ACHN (cell line): Measurements from ENCODE around the gene ABCA3.
A peak's percentile ranks its signal among the peaks of the same experiment; 100 is the strongest.

Source experiments
- DNase-seq: peaks from one replicate; pipeline ENCODE4 v3.0.0-alpha.2; 2015
- in situ Hi-C: cut with HindIII; loops from 2 replicates; pipeline ENCODE4 v1.10.0; 2017; ENCODE audit warnings: low sequenced_read_pairs, low pct_ligation_motif_present, low pct_unique_long_range_greater_than_20kb

Gene ABCA3

GRCh38 chr16:2232094-2232990 lies 108.2 kb downstream of the ABCA3 start:
- DNase-seq = no peak
- in situ Hi-C loops = no loop called here

DNA sequence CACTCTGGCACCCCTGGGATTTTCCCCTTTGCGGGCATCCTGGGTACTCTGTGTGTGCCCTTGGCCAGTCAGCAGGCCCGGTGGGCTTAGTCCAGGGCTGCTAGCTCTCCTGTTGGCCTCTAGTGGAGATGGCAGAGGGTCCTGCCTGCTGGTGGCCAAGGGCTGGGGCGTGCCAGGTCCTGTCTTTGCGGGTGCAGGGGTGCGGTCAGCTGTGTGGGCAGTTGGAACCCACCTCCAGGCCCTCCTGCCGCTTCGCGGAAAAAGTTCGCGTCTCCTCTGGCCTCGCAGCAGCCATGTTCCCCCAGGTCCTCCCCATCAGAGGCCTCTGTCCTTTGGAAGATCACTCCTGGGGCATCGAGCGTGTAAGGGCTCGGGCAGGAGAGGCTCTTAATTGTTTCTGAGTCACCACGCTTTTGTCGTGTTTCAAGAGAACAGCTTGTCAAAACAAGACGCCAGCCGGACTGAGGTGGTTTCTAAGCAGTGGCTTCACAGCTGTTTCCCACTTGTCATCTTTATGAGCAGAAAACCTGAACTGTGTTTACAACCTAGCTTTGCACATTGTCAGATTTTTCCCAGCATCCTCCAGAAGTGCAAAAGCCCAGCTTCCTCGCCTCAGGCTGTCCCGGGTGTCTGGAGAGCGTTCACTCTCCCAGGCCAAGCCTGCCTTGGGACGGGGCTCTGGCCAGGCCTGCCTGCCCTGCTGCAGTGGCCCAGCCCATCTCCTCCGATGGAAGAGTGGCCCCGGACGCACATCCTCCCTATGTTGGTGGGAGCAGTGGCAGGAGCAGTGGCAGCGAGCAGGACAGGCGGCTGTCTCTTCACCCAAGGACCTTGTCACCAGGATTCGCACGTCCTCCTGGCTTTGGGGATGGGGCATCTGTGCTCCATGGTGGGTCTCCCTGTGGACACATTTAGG lies 109.3 kb downstream of the ABCA3 start:
- in situ Hi-C loops = no loop called here
- no peak for DNase-seq

DNA sequence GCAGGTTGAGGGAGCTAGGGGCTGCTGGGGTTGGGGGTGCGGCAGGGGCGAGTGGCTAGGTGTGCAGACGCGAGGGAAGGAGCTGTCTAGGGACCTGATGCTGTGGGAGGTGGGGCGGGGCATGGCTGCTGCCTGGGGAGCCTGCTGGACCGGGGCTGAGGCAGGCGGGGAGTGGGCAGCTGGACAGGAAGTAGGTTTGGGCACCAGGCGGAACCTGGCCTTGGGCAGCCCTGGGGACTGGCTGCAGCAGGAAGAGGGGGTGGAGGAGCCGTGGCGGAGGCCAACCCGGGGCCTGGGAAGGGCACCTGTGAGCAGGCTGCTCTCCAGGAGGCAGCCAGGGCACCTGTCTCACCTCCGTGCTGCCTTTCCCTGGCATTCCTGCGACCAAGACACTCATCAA lies 110.2 kb downstream of the ABCA3 start:
- no peak for DNase-seq
- in situ Hi-C loops = no loop called here

DNA sequence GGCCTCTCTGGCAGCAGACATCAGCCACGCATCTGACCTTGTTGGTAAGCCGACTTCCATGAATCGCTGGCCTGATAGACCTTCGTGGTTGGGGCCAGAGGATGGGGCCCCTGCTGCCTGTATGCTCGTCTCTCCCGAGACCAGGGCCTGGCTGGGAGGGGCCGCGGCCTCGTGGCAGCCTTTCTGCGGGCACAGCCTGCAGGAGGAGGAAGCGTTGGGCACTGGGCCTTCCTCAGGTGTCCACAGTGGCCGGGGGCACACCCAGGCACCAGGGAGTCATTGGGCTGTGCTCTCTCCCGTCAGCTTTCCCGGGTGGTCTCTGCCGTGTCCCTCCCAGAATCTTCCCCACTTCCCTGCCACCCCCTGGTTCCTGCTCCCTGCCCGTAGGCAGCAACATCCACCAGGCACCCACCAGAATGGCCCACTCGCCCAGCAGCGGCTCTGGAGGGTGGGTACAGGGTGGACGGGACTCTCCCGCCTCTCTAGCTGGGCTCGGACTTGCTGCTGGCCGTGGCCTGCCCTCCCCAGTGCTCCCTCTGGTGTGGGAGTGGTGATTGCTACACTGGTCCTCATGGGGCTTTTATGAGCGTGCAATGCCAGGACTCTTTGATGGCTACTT lies 110.8 kb downstream of the ABCA3 start:
- in situ Hi-C loops = no loop called here
- DNase-seq = no peak

DNA sequence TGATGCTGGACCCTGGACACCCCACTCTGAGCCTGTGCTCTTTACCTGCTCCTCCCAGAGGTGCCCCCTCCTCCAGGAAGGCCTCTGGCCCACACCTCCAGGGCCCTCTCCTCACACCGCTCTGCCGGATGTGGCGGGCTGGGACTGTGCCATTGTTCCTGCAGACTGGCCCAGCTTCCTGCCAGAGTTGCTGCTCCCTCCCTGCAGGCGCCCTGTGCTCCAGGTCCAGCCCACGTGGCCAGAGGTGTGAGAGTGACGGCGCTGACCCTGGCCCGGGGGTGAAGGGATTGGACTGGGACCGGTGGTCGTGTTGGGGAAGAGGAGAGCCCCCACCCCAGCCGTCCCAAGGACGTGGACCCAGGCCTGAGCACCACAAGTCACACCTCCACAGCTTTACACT lies 111.4 kb downstream of the ABCA3 start:
- in situ Hi-C loops = no loop called here
- DNase-seq = no peak

- in situ Hi-C loops = no loop called here
- DNase-seq = no peak
Measured at GRCh38 chr16:2228161-2228824, 112.2 kb downstream of the ABCA3 start.

GRCh38 chr16:2226918-2227317 lies 113.6 kb downstream of the ABCA3 start:
- DNase-seq = no peak
- in situ Hi-C loops = no loop called here

- DNase-seq = peak; percentile 60
- in situ Hi-C loops = no loop called here
Measured at GRCh38 chr16:2226245-2226793, 114.2 kb downstream of the ABCA3 start.
